Retina (tissue), 1 donor: Measurements from ENCODE around the gene FOXD4L3.
"Not testable (repeated sequence)": the region's sequence is repeated elsewhere in the genome, so short reads cannot be mapped to it uniquely, and the experiment has no call there.

ENCODE experiments used
- DNase-seq: peaks from one replicate; pipeline ENCODE4 v3.0.0-alpha.2; 2016

Gene FOXD4L3

DNA sequence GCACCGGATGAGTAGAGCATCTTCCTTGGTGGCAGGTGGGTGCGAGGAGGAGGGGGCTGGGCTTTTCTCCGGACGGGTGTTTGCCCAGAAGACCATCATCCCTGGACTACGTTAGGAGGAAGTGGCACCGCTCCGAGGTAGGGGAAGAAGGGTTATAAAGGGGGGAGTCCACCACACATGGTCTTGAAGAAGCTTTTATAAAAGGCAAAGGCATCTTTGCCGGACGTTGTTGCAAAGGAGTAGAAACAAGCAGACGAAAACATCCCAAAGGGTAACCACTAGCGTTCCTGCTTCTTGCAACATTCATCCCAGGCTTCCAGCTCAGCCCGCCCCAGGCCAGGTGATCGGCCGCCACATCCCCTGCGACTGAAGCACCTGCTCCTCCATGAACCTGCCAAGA, at the start of gene FOXD4L3:
FOXD4L3 (plus strand) TSS at position 301 of the 400 bp plus-strand sequence; CDS start at position 386, 85 bp downstream.
- DNase-seq: not testable (repeated sequence)

- not testable (repeated sequence) for DNase-seq
Measured at GRCh38 chr9:68281041-68281440, 21.6 kb upstream of the FOXD4L3 start.

DNA sequence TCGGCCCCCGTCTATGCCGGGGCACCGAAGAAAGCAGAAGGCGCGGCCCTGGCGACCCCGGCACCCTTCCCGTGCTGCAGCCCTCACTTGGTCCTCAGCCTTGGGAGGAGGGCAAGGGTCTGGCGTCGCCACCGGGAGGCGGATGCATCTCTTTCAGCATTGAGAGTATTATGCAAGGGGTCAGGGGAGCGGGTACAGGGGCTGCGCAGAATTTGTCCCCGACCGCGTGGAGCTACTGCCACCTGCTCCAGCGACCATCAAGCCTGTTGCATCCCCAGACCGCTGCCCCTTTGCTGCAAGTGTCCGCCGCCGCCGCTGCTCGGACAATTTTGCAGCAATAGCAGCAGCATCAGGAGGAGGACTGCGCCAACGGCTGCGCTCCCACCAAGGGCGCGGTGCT, 1.1 kb downstream of the FOXD4L3 start:
- DNase-seq: not testable (repeated sequence)

- not testable (repeated sequence) for DNase-seq
Measured at GRCh38 chr9:68304212-68304611, 1.5 kb downstream of the FOXD4L3 start.

DNA sequence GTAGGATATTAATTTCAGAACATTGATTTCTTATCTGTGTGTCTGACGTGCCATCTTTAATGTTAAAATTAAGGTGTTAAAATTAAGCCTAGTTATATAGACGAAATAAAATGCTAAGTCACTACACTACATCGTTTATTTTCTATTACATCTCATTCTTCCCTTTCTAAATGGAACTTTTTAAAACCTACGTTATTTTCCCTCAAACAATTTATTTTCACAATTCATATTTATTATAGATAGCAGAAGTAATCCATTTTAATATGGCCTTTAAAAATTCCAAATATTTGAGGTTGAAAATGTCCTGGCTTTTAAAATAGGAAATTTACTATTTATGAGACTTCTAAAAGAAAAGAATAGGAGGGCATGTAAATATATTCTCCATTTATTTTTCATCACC, 2.1 kb downstream of the FOXD4L3 start:
- DNase-seq: not testable (repeated sequence)

GRCh38 chr9:68305680-68306285, 3.1 kb downstream of the FOXD4L3 start:
- DNase-seq: not testable (repeated sequence)

GRCh38 chr9:68306391-68306964, 3.8 kb downstream of the FOXD4L3 start:
- DNase-seq: peak; percentile 6

DNA sequence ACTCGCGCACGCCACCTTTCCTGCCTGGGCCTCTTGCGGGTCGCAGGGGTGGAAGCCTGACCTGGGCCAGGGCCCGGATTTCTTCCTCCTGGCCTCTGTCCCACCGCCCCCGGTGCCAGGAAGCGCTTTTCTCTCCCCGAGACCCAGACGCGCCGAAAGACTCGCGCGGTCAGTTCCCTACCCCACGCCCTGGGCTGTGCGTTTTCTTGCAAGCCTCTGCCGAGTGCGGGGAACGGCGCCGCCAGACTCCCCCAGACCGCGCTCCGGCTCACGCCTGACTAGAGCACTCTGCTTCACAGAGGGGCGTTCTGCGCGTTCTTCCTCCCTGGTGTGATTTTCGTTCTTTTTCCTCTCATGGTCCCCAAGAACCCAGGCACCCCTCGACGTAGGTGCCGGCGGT, 4.5 kb downstream of the FOXD4L3 start:
- not testable (repeated sequence) for DNase-seq

- DNase-seq: not testable (repeated sequence)
Measured at GRCh38 chr9:68307654-68308053, 5.0 kb downstream of the FOXD4L3 start.

DNA sequence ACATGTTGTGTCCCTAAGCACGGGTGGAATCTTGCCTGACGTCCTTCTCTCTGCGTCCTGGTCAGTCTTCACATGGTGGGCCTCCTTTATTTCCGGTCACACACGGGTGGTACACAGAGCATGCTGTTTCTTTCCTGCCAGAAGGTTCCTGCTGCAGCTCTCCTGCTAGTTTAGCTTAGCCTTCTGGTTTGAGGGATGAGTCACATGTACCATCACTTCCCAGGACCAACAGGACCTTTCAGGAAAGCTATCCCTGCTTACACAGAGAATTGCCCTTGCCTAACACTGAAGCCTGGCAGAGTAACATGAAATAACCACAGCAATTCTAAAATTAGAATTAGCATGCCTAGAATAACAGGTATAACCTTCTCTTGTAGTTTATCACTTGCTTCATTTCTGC, 8.5 kb downstream of the FOXD4L3 start:
- not testable (repeated sequence) for DNase-seq

- DNase-seq: not testable (repeated sequence)
Measured at GRCh38 chr9:68318209-68318608, 15.5 kb downstream of the FOXD4L3 start.

GRCh38 chr9:68323749-68324148, 21.1 kb downstream of the FOXD4L3 start:
- DNase-seq: not testable (repeated sequence)

- DNase-seq: not testable (repeated sequence)
Measured at GRCh38 chr9:68324518-68324917, 21.9 kb downstream of the FOXD4L3 start.

DNA sequence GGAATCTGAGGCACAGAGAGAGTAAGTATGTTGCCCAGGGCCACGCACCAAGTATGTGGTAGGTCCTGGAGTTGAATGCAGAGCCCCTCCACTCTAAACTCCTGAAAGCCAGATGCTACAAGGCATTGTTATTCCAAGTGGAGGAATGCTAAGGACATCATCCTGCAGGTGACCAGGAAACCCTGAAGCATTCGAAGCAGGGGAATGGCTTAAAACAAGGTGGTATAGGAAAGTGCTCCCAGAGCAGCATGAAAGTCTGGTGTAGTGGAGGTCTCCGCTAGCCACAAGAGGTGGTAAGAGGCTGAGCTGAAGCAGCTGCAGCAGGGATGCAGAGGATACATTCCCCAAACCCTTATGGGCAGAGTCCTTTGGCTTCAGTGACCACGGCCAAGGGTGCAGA, 26.4 kb downstream of the FOXD4L3 start:
- DNase-seq: not testable (repeated sequence)

GRCh38 chr9:68330531-68331173, 28.0 kb downstream of the FOXD4L3 start:
- DNase-seq: not testable (repeated sequence)

- DNase-seq: not testable (repeated sequence)
Measured at GRCh38 chr9:68332122-68332521, 29.5 kb downstream of the FOXD4L3 start.

GRCh38 chr9:68335935-68336334, 33.3 kb downstream of the FOXD4L3 start:
- DNase-seq: not testable (repeated sequence)

- not testable (repeated sequence) for DNase-seq
Measured at GRCh38 chr9:68336639-68337339, 34.1 kb downstream of the FOXD4L3 start.

DNA sequence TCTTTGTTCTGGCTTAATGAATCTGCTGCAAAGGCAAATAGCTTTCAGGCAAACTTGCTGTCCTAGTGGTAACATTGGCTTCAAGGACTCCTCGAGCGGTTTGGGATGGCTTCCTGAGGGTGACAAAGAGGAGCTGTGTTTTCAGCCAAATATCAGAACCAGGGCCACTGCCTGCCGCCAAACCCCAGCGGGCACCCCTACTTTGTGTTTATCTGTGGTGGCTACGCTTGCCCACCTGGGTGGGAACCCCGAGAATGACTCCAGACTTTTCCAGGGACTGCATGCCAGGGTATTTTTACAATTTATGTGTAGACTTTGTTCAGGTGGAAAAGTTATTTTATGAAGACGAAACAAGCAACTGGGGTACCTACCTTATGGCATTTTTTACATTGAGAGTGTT, 35.3 kb downstream of the FOXD4L3 start:
- not testable (repeated sequence) for DNase-seq

DNA sequence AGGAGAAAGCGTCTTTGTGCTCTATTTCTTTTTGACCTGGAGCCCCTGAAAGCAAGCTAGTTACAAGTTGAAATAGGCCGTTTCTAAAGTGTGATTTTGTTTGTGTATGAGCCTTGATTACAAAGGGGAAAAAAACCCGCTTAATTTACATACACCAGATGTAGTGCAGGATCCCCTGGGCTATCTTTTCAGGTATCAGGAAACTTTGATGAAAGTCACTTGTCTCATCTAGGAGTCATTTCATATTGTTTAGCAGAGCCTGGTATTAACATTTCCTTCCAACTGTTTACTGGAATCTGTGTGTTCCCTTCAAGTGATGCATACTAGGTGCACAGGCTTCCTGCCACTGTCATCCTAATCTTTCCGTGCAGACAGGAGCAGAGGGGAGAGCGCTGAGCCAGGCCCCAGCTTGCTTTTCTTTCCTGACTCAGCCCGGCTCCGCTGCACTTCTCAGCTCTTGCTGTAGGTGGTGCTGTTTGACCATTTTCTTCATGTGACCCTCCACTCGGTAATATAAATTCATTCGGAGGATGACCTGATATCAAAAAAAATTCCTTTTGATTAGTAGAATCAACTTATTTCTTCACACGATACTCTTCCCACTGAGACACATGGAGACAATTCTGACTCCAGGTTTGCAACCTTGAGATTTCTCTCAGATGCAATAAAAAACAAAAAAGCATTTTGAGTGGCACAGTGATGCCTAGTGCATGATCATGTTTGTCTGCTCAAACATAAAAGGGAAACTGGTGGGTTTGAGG, 39.8 kb downstream of the FOXD4L3 start:
- DNase-seq: peak; percentile 8

DNA sequence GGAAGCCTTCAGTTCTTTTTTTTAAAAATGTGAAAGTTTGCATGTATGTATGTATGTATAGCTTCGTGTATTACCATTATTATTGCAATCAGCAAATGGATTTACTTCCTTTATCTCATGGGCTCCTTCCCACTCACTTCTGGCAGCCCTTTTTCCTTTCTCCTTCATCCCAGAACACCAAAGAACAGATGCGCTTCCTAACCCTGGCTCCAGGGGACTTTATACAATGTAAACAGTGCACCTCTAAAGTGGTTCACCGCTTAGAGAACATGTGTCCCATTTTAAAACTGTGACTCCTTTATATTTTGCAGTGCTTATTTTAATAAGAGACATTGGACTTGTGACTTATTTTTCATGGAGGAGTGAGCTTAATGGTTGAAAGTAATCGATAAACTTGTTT, 40.6 kb downstream of the FOXD4L3 start:
- not testable (repeated sequence) for DNase-seq

GRCh38 chr9:68343992-68344391, 41.3 kb downstream of the FOXD4L3 start:
- DNase-seq: not testable (repeated sequence)

GRCh38 chr9:68351689-68352088, 49.0 kb downstream of the FOXD4L3 start:
- not testable (repeated sequence) for DNase-seq
